Neuronal stem cell (in vitro differentiated cells): Measurements from ENCODE around the gene SERPINF2.
"Not testable (repeated sequence)": the region's sequence is repeated elsewhere in the genome, so short reads cannot be mapped to it uniquely, and the experiment has no call there.

Experiments used
- DNase-seq: peaks from one replicate; pipeline ENCODE4 v3.0.0-alpha.2; 2013; ENCODE audit warnings: low spot score
- H2AFZ ChIP-seq: one replicate; pipeline ENCODE4 v1.6.1; 2013; ENCODE audit warnings: mild to moderate bottlenecking, low read length, inconsistent platforms
- H2AK5ac ChIP-seq: 2 replicates; pipeline ENCODE4 v1.6.1; 2013; ENCODE audit warnings: low read depth, mild to moderate bottlenecking, inconsistent platforms, low read length, moderate library complexity, mixed read lengths
- H2BK120ac ChIP-seq: 2 replicates; pipeline ENCODE4 v1.6.1; 2013; ENCODE audit warnings: low read depth, mild to moderate bottlenecking, inconsistent platforms, low read length, moderate library complexity, mixed read lengths
- H2BK12ac ChIP-seq: one replicate; pipeline ENCODE4 v1.6.1; 2013; ENCODE audit warnings: low read length, inconsistent platforms
- H2BK15ac ChIP-seq: 2 replicates; pipeline ENCODE4 v1.6.1; 2013; ENCODE audit warnings: mild to moderate bottlenecking, low read length, inconsistent platforms, mixed read lengths
- H2BK5ac ChIP-seq: one replicate; pipeline ENCODE4 v1.6.1; 2013; ENCODE audit warnings: inconsistent platforms, mild to moderate bottlenecking, low read length, moderate library complexity
- H3K14ac ChIP-seq: one replicate; pipeline ENCODE4 v1.6.1; 2013; ENCODE audit warnings: low read length, inconsistent platforms
- H3K18ac ChIP-seq: 2 replicates; pipeline ENCODE4 v1.6.1; 2013; ENCODE audit warnings: low read length, inconsistent platforms
- H3K23ac ChIP-seq: 2 replicates; pipeline ENCODE4 v1.6.1; 2013; ENCODE audit warnings: low read depth, mild to moderate bottlenecking, mixed read lengths, low read length, inconsistent platforms; ENCODE audit not compliant: poor library complexity
- H3K27ac ChIP-seq: replicated peaks from 3 replicates; pipeline ENCODE4 v1.5.1; 2013; ENCODE audit warnings: low read length, inconsistent platforms
- H3K27me3 ChIP-seq, 3 experiments: 2 replicates each; pipeline ENCODE4 v1.6.1; 2013; ENCODE audit warnings: low read length in 3 of 3, mild to moderate bottlenecking in 2 of 3, inconsistent platforms in 1 of 3, low read depth in 1 of 3, mixed read lengths in 1 of 3, moderate library complexity in 1 of 3; ENCODE audit not compliant: control insufficient read depth in 3 of 3, insufficient read depth in 3 of 3
- H3K36me3 ChIP-seq, 2 donors: replicated peaks in 1 of 2; 2 replicates each; pipeline ENCODE4 v1.6.1; 2013; ENCODE audit warnings: low read length in 2 of 2; ENCODE audit not compliant: control insufficient read depth in 2 of 2, insufficient read depth in 2 of 2
- H3K4ac ChIP-seq: 2 replicates; pipeline ENCODE4 v1.6.1; 2013; ENCODE audit warnings: inconsistent platforms, mild to moderate bottlenecking, low read length, moderate library complexity
- H3K4me1 ChIP-seq, 2 donors: 1 replicate in 1 of 2; 2 replicates in 1 of 2; pipeline ENCODE4 v1.6.1; 2013; ENCODE audit warnings: low read length in 2 of 2, low read depth in 1 of 2; ENCODE audit not compliant: control insufficient read depth in 2 of 2, insufficient read depth in 1 of 2
- H3K4me2 ChIP-seq: one replicate; pipeline ENCODE4 v1.6.1; 2013; ENCODE audit warnings: mild to moderate bottlenecking, low read length, inconsistent platforms; ENCODE audit not compliant: insufficient read depth, poor library complexity, severe bottlenecking
- H3K4me3 ChIP-seq, 2 donors: 2 replicates each; pipeline ENCODE4 v1.5.1; 2013; ENCODE audit warnings: low read length in 2 of 2, mild to moderate bottlenecking in 2 of 2, inconsistent platforms in 1 of 2, moderate library complexity in 1 of 2
- H3K79me1 ChIP-seq: one replicate; pipeline ENCODE4 v1.6.1; 2013; ENCODE audit warnings: low read depth, mild to moderate bottlenecking, inconsistent platforms, low read length, moderate library complexity
- H3K9ac ChIP-seq: one replicate; pipeline ENCODE4 v1.6.1; 2013; ENCODE audit warnings: mild to moderate bottlenecking, low read depth, low read length, inconsistent platforms; ENCODE audit not compliant: poor library complexity
- H3K9me3 ChIP-seq, 2 donors: replicated peaks in 1 of 2; 2 replicates each; pipeline versions ENCODE3 to v1.6.1; 2013; ENCODE audit warnings: low read length in 2 of 2, mild to moderate bottlenecking in 2 of 2, inconsistent platforms in 1 of 2, low read depth in 1 of 2, mixed read lengths in 1 of 2, moderate library complexity in 1 of 2; ENCODE audit not compliant: control insufficient read depth in 2 of 2, insufficient read depth in 1 of 2
- H4K8ac ChIP-seq: one replicate; pipeline ENCODE4 v1.6.1; 2013; ENCODE audit warnings: low read depth, mild to moderate bottlenecking, inconsistent platforms, low read length, moderate library complexity
- H4K91ac ChIP-seq: one replicate; pipeline ENCODE4 v1.6.1; 2013; ENCODE audit warnings: low read length, low read depth, mild to moderate bottlenecking, inconsistent platforms; ENCODE audit not compliant: poor library complexity
- WGBS, 2 donors: extraction: QIAGEN DNeasy Blood & Tissue Kit; methylation state at CpG; one replicate each; pipeline ENCODE4 v1.1.7; 2013; ENCODE audit warnings: missing lambda C conversion rate in 2 of 2, mixed read lengths in 1 of 2; ENCODE audit not compliant: insufficient read length in 2 of 2, insufficient replicate concordance in 1 of 2; ENCODE audit errors: extremely low coverage in 2 of 2; 5-methylcytosine and 5-hydroxymethylcytosine counted together

SERPINF2 gene

DNA sequence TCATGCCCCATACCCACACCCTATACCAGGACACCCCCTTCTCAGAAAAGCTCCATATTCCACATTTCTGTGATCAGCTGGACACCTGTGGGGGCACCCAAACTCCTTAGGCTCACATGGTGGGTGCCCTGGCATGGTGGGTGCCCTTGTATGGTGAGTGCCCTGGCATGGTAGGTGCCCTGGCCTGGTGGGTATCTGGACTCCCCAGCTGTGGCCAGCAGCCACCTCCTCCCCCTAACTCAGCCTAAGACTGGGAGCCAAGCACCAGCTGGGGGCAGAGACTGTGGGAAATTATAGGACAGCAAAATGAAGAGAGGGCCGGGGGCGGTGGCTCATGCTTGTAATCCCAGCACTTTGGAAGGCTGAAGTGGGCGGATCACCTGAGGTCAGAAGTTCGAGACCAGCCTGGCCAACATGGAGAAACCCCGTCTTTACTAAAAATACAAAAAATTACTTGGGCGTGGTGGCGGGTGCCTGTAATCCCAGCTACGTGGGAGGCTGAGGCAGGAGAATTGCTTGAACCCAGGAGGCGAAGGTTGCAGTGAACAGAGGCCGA lies 33.8 kb upstream of the SERPINF2 start:
- H3K14ac ChIP-seq, H3K4me2 ChIP-seq, H3K23ac ChIP-seq, H3K36me3 ChIP-seq, H4K91ac ChIP-seq, H3K4me1 ChIP-seq, H2BK5ac ChIP-seq, H3K9ac ChIP-seq, H2BK120ac ChIP-seq, H3K9me3 ChIP-seq, H3K4ac ChIP-seq, H2AK5ac ChIP-seq, H2BK15ac ChIP-seq, H3K27ac ChIP-seq, H3K79me1 ChIP-seq, H2AFZ ChIP-seq, H2BK12ac ChIP-seq, H3K18ac ChIP-seq, DNase-seq: not testable (repeated sequence)
- H3K4me3 ChIP-seq, result peak overlapping the region in 1 of 2 donors; percentile 33
- H3K27me3 ChIP-seq, result peaks cover 0 to 12% (median 2%) of the 10 kb centered on the region in 3 experiments
- peak overlapping the region; percentile 56 for H4K8ac ChIP-seq
- WGBS, 2 donors, result no CpG with 5 or more reads among the region's 10 CpGs

DNA sequence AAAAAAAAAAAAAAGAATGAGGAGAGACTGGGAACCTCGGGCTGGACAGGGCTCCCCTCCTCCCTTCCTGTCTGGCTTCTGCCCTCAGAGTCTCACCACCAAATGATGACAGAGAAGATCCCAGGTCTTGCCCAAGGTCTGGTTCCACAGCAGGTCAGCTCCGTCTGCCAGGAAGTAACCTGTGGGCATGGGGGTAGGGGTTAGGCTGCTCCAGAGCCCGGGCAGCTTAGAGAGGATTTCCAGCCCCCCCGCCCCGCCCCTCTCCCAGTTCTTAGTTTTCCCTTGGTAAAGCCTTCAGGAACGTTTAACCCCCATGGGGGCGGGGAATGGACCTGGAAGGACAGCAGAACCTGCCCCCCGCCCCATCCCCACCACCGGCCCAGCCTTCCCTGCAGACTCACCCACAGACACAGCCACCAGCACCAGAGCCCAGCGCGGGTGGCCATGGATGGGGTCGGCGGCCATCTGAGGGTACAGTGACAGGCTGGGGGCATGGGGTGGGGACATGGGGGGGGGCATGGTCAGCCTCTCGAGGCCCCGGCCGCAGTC lies 33.2 kb upstream of the SERPINF2 start:
- Histone ChIP-seq H3K36me3 (no peaks in the 10 kb centered on the region), H3K18ac (peak overlapping the region; percentile 91), H3K4me2 (peak overlapping the region; percentile 93), H3K27me3 (peaks cover 0 to 12% (median 2%) of the 10 kb centered on the region in 3 experiments), H3K79me1 (peaks cover 2% of the 10 kb centered on the region), H3K4ac (no peak overlapping the region), H3K4me3 (peak overlapping the region in 1 of 2 donors; percentile 46), H3K27ac (no peak overlapping the region), H3K14ac (no peak overlapping the region), H3K9me3 (no peaks in the 10 kb centered on the region), H2AK5ac (no peak overlapping the region), H3K9ac (peak overlapping the region; percentile 90), H2BK15ac (no peak overlapping the region), H4K91ac (no peak overlapping the region), H3K4me1 (peaks cover 10 to 14% of the 10 kb centered on the region in 2 donors), H2AFZ (peak overlapping the region; percentile 89), H2BK5ac (no peak overlapping the region), H4K8ac (no peak overlapping the region), H2BK12ac (no peak overlapping the region), H3K23ac (no peak overlapping the region), H2BK120ac (no peak overlapping the region)
- DNase-seq, result no peak
- WGBS, 2 donors, result no CpG with 5 or more reads among the region's 16 CpGs

DNA sequence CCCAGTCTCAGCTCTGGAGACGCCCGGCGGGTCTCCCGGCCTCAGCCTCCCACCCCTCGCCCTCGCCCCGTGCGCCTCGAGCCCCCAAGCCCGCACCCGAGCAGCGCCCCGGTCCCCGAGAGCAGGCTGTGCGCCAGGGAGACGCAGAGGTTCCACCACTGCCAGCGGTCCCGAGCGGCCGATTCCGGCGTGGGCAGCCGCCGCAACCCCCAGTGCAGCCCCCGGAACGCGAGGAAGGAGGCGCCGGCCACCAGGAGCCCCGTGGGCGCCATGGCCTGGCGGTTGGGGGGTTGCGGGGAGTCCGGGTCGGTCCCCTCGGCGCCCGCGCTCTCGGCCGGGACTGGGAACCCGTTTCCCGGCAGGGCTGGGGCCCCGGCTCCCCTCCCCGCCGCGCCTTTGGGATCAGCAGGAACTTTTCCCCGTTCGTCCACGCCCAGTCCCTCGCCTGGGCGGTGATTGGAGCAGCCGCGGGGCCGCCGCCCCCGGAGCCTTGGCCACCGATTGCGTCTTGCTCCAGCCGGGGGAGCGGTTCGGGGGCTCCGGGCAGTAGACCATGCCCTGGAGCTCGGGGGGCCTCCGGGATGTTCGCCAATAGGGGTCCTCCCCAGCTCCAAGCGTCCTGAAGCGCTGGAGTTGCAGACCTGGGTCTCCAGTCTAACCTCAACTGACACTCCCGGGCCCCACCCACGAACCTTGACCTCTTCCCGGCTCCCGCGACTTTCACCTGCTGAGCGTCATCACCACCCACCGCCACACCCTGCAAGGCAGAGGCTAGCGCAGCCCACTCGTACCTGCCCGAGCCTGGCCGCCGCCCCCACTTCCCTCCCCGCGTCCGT lies 32.5 kb upstream of the SERPINF2 start, which contains the start of gene TLCD2:
TLCD2 (minus strand) TSS at position 407 of the 836 bp plus-strand sequence; CDS start at position 272, 135 bp downstream.
- peak within 1 kb of the TSS; percentile 90 for H3K9ac ChIP-seq
- no CpG with 5 or more reads among the region's 83 CpGs for WGBS, 2 donors
- peak within 1 kb of the TSS; percentile 94 for H3K18ac ChIP-seq

More for the DNA sequence above, 32.5 kb upstream of the SERPINF2 start, which contains the start of gene TLCD2:
- peak within 1 kb of the TSS; percentile 46 to 84 for H3K4me3 ChIP-seq
- no peak for DNase-seq
- no peak within 1 kb of the TSS for H2AK5ac ChIP-seq
- H3K4me1 ChIP-seq, result peaks cover 15 to 16% of the 10 kb centered on the region in 2 donors
- H4K91ac ChIP-seq, result no peak within 1 kb of the TSS
- H3K79me1 ChIP-seq, result peaks cover 2% of the 10 kb centered on the region
- peak within 1 kb of the TSS; percentile 65 for H2BK15ac ChIP-seq
- H3K27ac ChIP-seq, result no peak within 1 kb of the TSS
- H2AFZ ChIP-seq, result peak within 1 kb of the TSS; percentile 89
- H3K36me3 ChIP-seq, result no peaks in the 10 kb centered on the region
- no peak within 1 kb of the TSS for H2BK120ac ChIP-seq
- H3K14ac ChIP-seq, result no peak within 1 kb of the TSS
- no peak within 1 kb of the TSS for H2BK12ac ChIP-seq
- H3K27me3 ChIP-seq, result peaks cover 0 to 12% (median 2%) of the 10 kb centered on the region in 3 experiments
- peak within 1 kb of the TSS; percentile 93 for H3K4me2 ChIP-seq
- H3K23ac ChIP-seq, result peak within 1 kb of the TSS; percentile 83
- H2BK5ac ChIP-seq, result no peak within 1 kb of the TSS
- H3K4ac ChIP-seq, result no peak within 1 kb of the TSS
- H4K8ac ChIP-seq, result no peak within 1 kb of the TSS
- no peaks in the 10 kb centered on the region for H3K9me3 ChIP-seq
